Measurements from ENCODE around the gene PGAM1.

- TF ChIP-seq CTCF (IDR thresholded peaks at IDR 0.05) (no peak), EP300 (IDR thresholded peaks at IDR 0.05; ENCODE audit: low read depth) (no peak), POLR2A (IDR thresholded peaks at IDR 0.05) (no peak), POLR2AphosphoS5 (IDR thresholded peaks at IDR 0.05) (no peak)
Observed at GRCh38 chr10:97465982-97466381, 40.0 kb downstream of the PGAM1 start.
